ENCODE results near the gene BFSP2. TPM values are rescaled to one million over a fixed set of nuclear protein-coding genes. Genes with fewer than 3 reads are reported as not detected.

BFSP2 gene
- total RNA-seq, 1 donor from 2014 or later = not detected

- Mint-ChIP-seq H3K36me3 (ENCODE audit: low read depth) (no peaks in the 10 kb centered on the region), H3K4me1 (peaks cover 7% of the 10 kb centered on the region), H3K4me3 (no peak overlapping the region), H3K9me3 (no peaks in the 10 kb centered on the region), H3K27ac (ENCODE audit: unreplicated experiment) (no peak overlapping the region), H3K27me3 (ENCODE audit: low read depth) (no peaks in the 10 kb centered on the region)
- DNase-seq (ENCODE audit: low read depth, low spot score) = no peak
- no peak for TF ChIP-seq CTCF (conservative IDR thresholded peaks at IDR 0.05)
Measured at GRCh38 chr3:133503409-133503808, 103.6 kb downstream of the BFSP2 start.

- Mint-ChIP-seq H3K36me3 (ENCODE audit: low read depth) (no peaks in the 10 kb centered on the region), H3K27ac (ENCODE audit: unreplicated experiment) (no peak overlapping the region), H3K4me3 (no peak overlapping the region), H3K27me3 (ENCODE audit: low read depth) (no peaks in the 10 kb centered on the region), H3K4me1 (peaks cover 7% of the 10 kb centered on the region), H3K9me3 (no peaks in the 10 kb centered on the region)
- TF ChIP-seq CTCF (conservative IDR thresholded peaks at IDR 0.05) = no peak
- no peak for DNase-seq (ENCODE audit: low read depth, low spot score)
Measured at GRCh38 chr3:133504736-133505135, 104.9 kb downstream of the BFSP2 start.

- no peak overlapping the region for H3K27ac Mint-ChIP-seq (ENCODE audit: unreplicated experiment)
- H3K9me3 Mint-ChIP-seq = no peaks in the 10 kb centered on the region
- peaks cover 7% of the 10 kb centered on the region for H3K4me1 Mint-ChIP-seq
- TF ChIP-seq CTCF (conservative IDR thresholded peaks at IDR 0.05) = no peak
- H3K36me3 Mint-ChIP-seq (ENCODE audit: low read depth) = no peaks in the 10 kb centered on the region
- no peaks in the 10 kb centered on the region for H3K27me3 Mint-ChIP-seq (ENCODE audit: low read depth)
- H3K4me3 Mint-ChIP-seq = no peak overlapping the region
- no peak for DNase-seq (ENCODE audit: low read depth, low spot score)
Measured at GRCh38 chr3:133505813-133506212, 106.0 kb downstream of the BFSP2 start.

- DNase-seq (ENCODE audit: low read depth, low spot score) = no peak
- Mint-ChIP-seq H3K36me3 (ENCODE audit: low read depth) (no peaks in the 10 kb centered on the region), H3K4me1 (peaks cover 7% of the 10 kb centered on the region), H3K4me3 (no peak overlapping the region), H3K27me3 (ENCODE audit: low read depth) (no peaks in the 10 kb centered on the region), H3K27ac (ENCODE audit: unreplicated experiment) (no peak overlapping the region), H3K9me3 (no peaks in the 10 kb centered on the region)
- no peak for TF ChIP-seq CTCF (conservative IDR thresholded peaks at IDR 0.05)
Measured at GRCh38 chr3:133506215-133506901, 106.5 kb downstream of the BFSP2 start.

- peaks cover 7% of the 10 kb centered on the region for H3K4me1 Mint-ChIP-seq
- no peak for TF ChIP-seq CTCF (conservative IDR thresholded peaks at IDR 0.05)
Measured at GRCh38 chr3:133509488-133509887, 109.6 kb downstream of the BFSP2 start.

More at GRCh38 chr3:133509488-133509887, 109.6 kb downstream of the BFSP2 start:
- Mint-ChIP-seq H3K27ac (ENCODE audit: unreplicated experiment) (no peak overlapping the region), H3K27me3 (ENCODE audit: low read depth) (no peaks in the 10 kb centered on the region), H3K4me3 (no peak overlapping the region), H3K36me3 (ENCODE audit: low read depth) (no peaks in the 10 kb centered on the region), H3K9me3 (no peaks in the 10 kb centered on the region)
- DNase-seq (ENCODE audit: low read depth, low spot score) = no peak
